Measurements from ENCODE around the gene CCDC137.

DNA sequence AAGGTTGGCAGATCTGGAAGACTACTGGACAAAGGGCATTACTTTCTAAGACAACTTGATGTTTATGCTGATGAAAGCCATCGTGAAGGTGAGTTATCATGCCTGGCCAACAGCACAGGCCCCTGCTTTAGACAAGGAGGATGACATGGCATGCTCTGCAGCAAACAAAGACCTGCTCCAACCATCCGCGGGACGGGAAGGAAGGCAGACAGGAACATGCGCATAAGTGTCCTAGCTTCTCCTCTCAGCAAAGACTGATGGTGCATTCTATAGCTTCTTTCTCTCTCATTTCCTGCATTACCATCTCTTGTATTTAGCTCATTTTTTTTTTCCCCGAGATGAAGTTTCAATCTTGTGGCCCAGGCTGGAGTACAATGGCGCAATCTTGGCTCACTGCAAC is 35.1 kb upstream of the CCDC137 start:
- TF ChIP-seq, protein P1, sequence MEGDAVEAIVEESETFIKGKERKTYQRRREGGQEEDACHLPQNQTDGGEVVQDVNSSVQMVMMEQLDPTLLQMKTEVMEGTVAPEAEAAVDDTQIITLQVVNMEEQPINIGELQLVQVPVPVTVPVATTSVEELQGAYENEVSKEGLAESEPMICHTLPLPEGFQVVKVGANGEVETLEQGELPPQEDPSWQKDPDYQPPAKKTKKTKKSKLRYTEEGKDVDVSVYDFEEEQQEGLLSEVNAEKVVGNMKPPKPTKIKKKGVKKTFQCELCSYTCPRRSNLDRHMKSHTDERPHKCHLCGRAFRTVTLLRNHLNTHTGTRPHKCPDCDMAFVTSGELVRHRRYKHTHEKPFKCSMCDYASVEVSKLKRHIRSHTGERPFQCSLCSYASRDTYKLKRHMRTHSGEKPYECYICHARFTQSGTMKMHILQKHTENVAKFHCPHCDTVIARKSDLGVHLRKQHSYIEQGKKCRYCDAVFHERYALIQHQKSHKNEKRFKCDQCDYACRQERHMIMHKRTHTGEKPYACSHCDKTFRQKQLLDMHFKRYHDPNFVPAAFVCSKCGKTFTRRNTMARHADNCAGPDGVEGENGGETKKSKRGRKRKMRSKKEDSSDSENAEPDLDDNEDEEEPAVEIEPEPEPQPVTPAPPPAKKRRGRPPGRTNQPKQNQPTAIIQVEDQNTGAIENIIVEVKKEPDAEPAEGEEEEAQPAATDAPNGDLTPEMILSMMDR (IDR thresholded peaks at IDR 0.05) = no peak
- TF ChIP-seq POLR2A (IDR thresholded peaks at IDR 0.05) = no peak

Measured in lower leg skin (tissue), 3 donors.